Esophagus squamous epithelium (tissue), 4 donors: ENCODE results near the gene KIF26A.

Experiments used
- CTCF ChIP-seq, 6 experiments: fragments of 450-650 bp in 4 of 6; fragments of 200-600 bp in 2 of 6; sonication (generic) in 2 of 6; IDR thresholded peaks; one replicate each; pipeline ENCODE4 v1.5.1; 2016 to 2019; ENCODE audit warnings: antibody characterized with exemption in 6 of 6, mild to moderate bottlenecking in 4 of 6, moderate library complexity in 4 of 6
- POLR2A ChIP-seq, 4 donors: fragments of 450-650 bp; IDR thresholded peaks; one replicate each; pipeline ENCODE4 v1.6.1; 2017; ENCODE audit warnings: antibody characterized with exemption in 4 of 4, mild to moderate bottlenecking in 4 of 4, moderate library complexity in 3 of 4

- no peak for TF ChIP-seq CTCF (IDR thresholded peaks at IDR 0.05)
- TF ChIP-seq POLR2A (IDR thresholded peaks at IDR 0.05) = no peak
These were observed 44.6 kb downstream of the KIF26A start for GRCh38 chr14:104182857-104183425.
